K562 (cell line): ENCODE measurements around the gene AP3B1. TPM values are rescaled to one million over a fixed set of nuclear protein-coding genes. Genes with fewer than 3 reads are reported as not detected.

ENCODE experiments used
- ATAC-seq: fragments of 200-7000 bp; cut with Tn5 transposase; 3 replicates; pipeline ENCODE4 v1.9.1; 2020; ENCODE audit warnings: moderate library complexity
- BruUV-seq: library from RNA; stranded (reverse); fragments of 400-500 nt; replicated peaks from 2 replicates; lab custom pipeline; 2021; lab: Mats Ljungman, UMichigan
- CTCF ChIA-PET: fragments of 300-600 bp; formaldehyde crosslinking; extraction: SDS; loops from one replicate; lab custom pipeline; 2021; ENCODE audit warnings: low intra/inter-chr PET ratio; lab: Yijun Ruan, JAX
- POLR2A ChIA-PET: fragments of 300-600, 350-650 bp; sonication (Branson Sonifier 250); formaldehyde crosslinking; extraction: SDS; loops from one replicate; lab custom pipeline; 2021; ENCODE audit warnings: antibody characterized with exemption, inconsistent platforms; lab: Yijun Ruan, JAX
- DNase-seq, 4 experiments: peaks; one replicate each; pipeline versions ENCODE4 v3.0.0 to v3.0.0-alpha.2; 2011 to 2018; ENCODE audit warnings: low spot score in 3 of 4, mixed read lengths in 3 of 4; ENCODE audit errors: extremely low read depth in 1 of 4
- FAIRE-seq: peaks from 2 replicates; lab custom pipeline; 2011; peaks lifted over from hg19 to GRCh38; lab: Jason Lieb, UNC
- H2AFZ ChIP-seq: 2 replicates; pipeline ENCODE4 v1.6.0; 2011; ENCODE audit warnings: low read depth, low read length, control low read depth, inconsistent platforms
- H3K27ac ChIP-seq: fragments of 200-600 bp; 3 replicates; pipeline ENCODE4 v1.8.0; 2011; ENCODE audit warnings: low read depth, mild to moderate bottlenecking, control low read depth, inconsistent platforms, low read length, moderate library complexity, mixed read lengths; ENCODE audit errors: extremely low read depth
- H3K27me3 ChIP-seq, 2 experiments: fragments of 300-600 bp in 1 of 2; 2 replicates in 1 of 2; 3 replicates in 1 of 2; pipeline versions ENCODE4 v1.6.0 to v1.8.0; 2011; ENCODE audit warnings: inconsistent platforms in 2 of 2, low read length in 2 of 2, mild to moderate bottlenecking in 1 of 2, mixed read lengths in 1 of 2, moderate library complexity in 1 of 2; ENCODE audit not compliant: control insufficient read depth in 2 of 2, insufficient read depth in 2 of 2
- H3K36me3 ChIP-seq: fragments of 300-600 bp; 3 replicates; pipeline ENCODE4 v1.8.0; 2011; ENCODE audit warnings: mild to moderate bottlenecking, low read length, inconsistent platforms; ENCODE audit not compliant: control insufficient read depth, insufficient read depth
- H3K4me1 ChIP-seq, 2 experiments: fragments of 200-600 bp in 1 of 2; replicated peaks in 1 of 2; 2 replicates in 1 of 2; 3 replicates in 1 of 2; pipeline versions ENCODE4 v1.5.1 to v1.8.0; 2011; ENCODE audit warnings: inconsistent platforms in 2 of 2, low read length in 2 of 2, mild to moderate bottlenecking in 1 of 2, mixed read lengths in 1 of 2, moderate library complexity in 1 of 2; ENCODE audit not compliant: control insufficient read depth in 2 of 2, insufficient read depth in 2 of 2
- H3K4me2 ChIP-seq: 2 replicates; pipeline ENCODE4 v1.6.1; 2011; ENCODE audit warnings: low read length, control low read depth, inconsistent platforms, mixed read lengths; ENCODE audit not compliant: insufficient read depth
- H3K4me3 ChIP-seq: fragments of 200-600 bp; sonication (generic), shearing (Covaris generic); 2 replicates; pipeline ENCODE4 v1.5.1; 2016; ENCODE audit warnings: control low read depth, inconsistent platforms
- H3K79me2 ChIP-seq: fragments of 200-600 bp; 3 replicates; pipeline ENCODE4 v1.8.0; 2011; ENCODE audit warnings: low read length, inconsistent platforms; ENCODE audit not compliant: control insufficient read depth, insufficient read depth
- H3K9ac ChIP-seq, 2 experiments: 2 replicates each; pipeline versions ENCODE4 v1.6.0 to v1.6.1; 2011; ENCODE audit warnings: low read depth in 2 of 2, low read length in 2 of 2, control low read depth in 1 of 2, inconsistent platforms in 1 of 2, mild to moderate bottlenecking in 1 of 2, mixed read lengths in 1 of 2; ENCODE audit not compliant: insufficient read depth in 1 of 2
- H3K9me1 ChIP-seq: one replicate; pipeline ENCODE4 v1.6.0; 2011; ENCODE audit warnings: inconsistent platforms, mild to moderate bottlenecking, low read length, moderate library complexity; ENCODE audit not compliant: control insufficient read depth, insufficient read depth
- H3K9me3 ChIP-seq: replicated peaks from 2 replicates; pipeline ENCODE4 v1.5.1; 2011; ENCODE audit warnings: low read depth, low read length, inconsistent platforms; ENCODE audit not compliant: control insufficient read depth, insufficient read depth
- H4K20me1 ChIP-seq: replicated peaks from 2 replicates; pipeline ENCODE4 v1.6.1; 2011; ENCODE audit warnings: low read length, inconsistent platforms, mixed read lengths; ENCODE audit not compliant: control insufficient read depth, insufficient read depth
- ADNP ChIP-seq: fragments of 200-800 bp; sonication (Bioruptor generic); IDR thresholded peaks from 2 replicates; pipeline ENCODE4 v1.6.1; 2016; ENCODE audit warnings: missing genetic modification characterization, missing compliant biosample characterization
- BCOR ChIP-seq: fragments of 450-650 bp; IDR thresholded peaks from 2 replicates; pipeline ENCODE4 v1.6.1; 2016
- BRF1 ChIP-seq: IDR thresholded peaks from 3 replicates; pipeline ENCODE4 v1.6.1; 2011; ENCODE audit warnings: borderline replicate concordance, mild to moderate bottlenecking; ENCODE audit not compliant: insufficient read length; ENCODE audit errors: extremely low read depth
- EGR1 ChIP-seq: fragments of 450-650 bp; conservative IDR thresholded peaks from 2 replicates; pipeline ENCODE4 v1.6.1; 2017; ENCODE audit warnings: mild to moderate bottlenecking
- EHMT2 ChIP-seq: fragments of 450-650 bp; IDR thresholded peaks from 2 replicates; pipeline ENCODE4 v1.6.1; 2018; ENCODE audit warnings: antibody characterized with exemption
- GABPB2 ChIP-seq: fragments of 250-450 bp; sonication (Bioruptor Pico); conservative IDR thresholded peaks from 2 replicates; pipeline ENCODE4 v1.5.1; 2021; ENCODE audit warnings: mild to moderate bottlenecking
- GTF2A2 ChIP-seq: IDR thresholded peaks from 2 replicates; pipeline ENCODE4 v1.6.1; 2016; ENCODE audit warnings: mild to moderate bottlenecking, missing genetic modification characterization, missing compliant biosample characterization
- HDAC6 ChIP-seq: IDR thresholded peaks from 2 replicates; pipeline ENCODE4 v1.6.1; 2012; ENCODE audit warnings: low read depth, mild to moderate bottlenecking, control low read depth, inconsistent platforms, low read length, moderate library complexity
- MEF2A ChIP-seq: IDR thresholded peaks from 2 replicates; pipeline ENCODE4 v1.6.1; 2011; ENCODE audit warnings: low read depth, mild to moderate bottlenecking, low read length, moderate library complexity; ENCODE audit not compliant: control insufficient read depth
- NR2C2 ChIP-seq, 2 experiments: fragments of 200-800 bp in 1 of 2; sonication (Bioruptor generic) in 1 of 2; sonication (generic) in 1 of 2; formaldehyde crosslinking in 1 of 2; IDR thresholded peaks; 2 replicates each; pipeline versions ENCODE4 v1.6.1 to v1.8.0; 2016 to 2022; ENCODE audit warnings: mild to moderate bottlenecking in 1 of 2, missing compliant biosample characterization in 1 of 2, missing genetic modification characterization in 1 of 2, missing genetic modification reagents in 1 of 2
- PRMT5 ChIP-seq: sonication (generic); formaldehyde crosslinking; IDR thresholded peaks from 2 replicates; pipeline ENCODE4 v1.5.0; 2020; ENCODE audit warnings: missing genetic modification reagents
- RBBP5 ChIP-seq: fragments of 200-600 bp; sonication (generic); IDR thresholded peaks from 2 replicates; pipeline ENCODE4 v1.6.1; 2012; ENCODE audit warnings: borderline replicate concordance, mild to moderate bottlenecking, low read length, control low read depth, inconsistent platforms; ENCODE audit not compliant: insufficient read depth, poor library complexity, severe bottlenecking
- THRAP3 ChIP-seq: fragments of 450-650 bp; IDR thresholded peaks from 2 replicates; pipeline ENCODE4 v1.6.1; 2016; ENCODE audit warnings: mild to moderate bottlenecking, inconsistent platforms, borderline replicate concordance
- ZNF165 ChIP-seq: fragments of 250-450 bp; sonication (Bioruptor Pico); IDR thresholded peaks from 2 replicates; pipeline ENCODE4 v1.4.0; 2020; ENCODE audit warnings: borderline replicate concordance
- WGBS: fragments of 100-300 bp; shearing (Covaris generic); methylation state at CpG from one replicate; pipeline ENCODE4 v1.1.6; 2016; ENCODE audit warnings: low coverage, mixed read lengths; ENCODE audit not compliant: insufficient coverage; ENCODE audit errors: missing lambda C conversion rate; 5-methylcytosine and 5-hydroxymethylcytosine counted together
- in situ Hi-C: fragments of 300-500 bp; cut with MboI; formaldehyde crosslinking; loops from 4 replicates; pipeline ENCODE4 v1.15.0; 2018; ENCODE audit warnings: inconsistent platforms, mixed read lengths
- intact Hi-C: fragments of 100-400 bp; cut with micrococcal nuclease; formaldehyde crosslinking; loops from 2 replicates; pipeline ENCODE4 v1.14.2; 2022
- polyA plus RNA-seq, 8 experiments: library from polyadenylated mRNA; depleted of rRNA in 4 of 8; stranded (reverse) in 5 of 8; unstranded in 3 of 8; fragments of >200 nt; fragmentation: Nextera tagmentation in 2 of 8; fragmentation: Illumina TruSeq in 1 of 8; extraction: Ambion mirVana in 2 of 8; extraction: Trizol in 1 of 8; gene quantifications; 2 replicates each; pipeline versions ENCODE4 v1.2.1 to v1.2.3, GENCODE V29; 2011 to 2014; ENCODE audit warnings: inconsistent platforms in 1 of 8, missing spikeins in 1 of 8
- total RNA-seq, 7 experiments: library from RNA; depleted of rRNA in 6 of 7; stranded (reverse); fragments of >200 nt in 6 of 7; fragmentation: Illumina TruSeq in 2 of 7; extraction: Trizol in 2 of 7; gene quantifications; 2 replicates each; pipeline versions ENCODE4 v1.2.1 to v1.2.3, GENCODE V29; 2011 to 2021; ENCODE audit warnings: low replicate concordance in 1 of 7
- TF ChIP-seq, protein P1 (sequence below): sonication (generic); formaldehyde crosslinking; IDR thresholded peaks from 2 replicates; pipeline ENCODE4 v1.8.0; 2022; ENCODE audit warnings: mild to moderate bottlenecking, missing genetic modification reagents

The AP3B1 gene
- total and polyA plus RNA-seq, 9 of the 15 experiments (the other 6 are each of a cell fraction or from before 2014, with no cell fraction given): 21.1 to 61.8 (median 42.2) TPM

DNA sequence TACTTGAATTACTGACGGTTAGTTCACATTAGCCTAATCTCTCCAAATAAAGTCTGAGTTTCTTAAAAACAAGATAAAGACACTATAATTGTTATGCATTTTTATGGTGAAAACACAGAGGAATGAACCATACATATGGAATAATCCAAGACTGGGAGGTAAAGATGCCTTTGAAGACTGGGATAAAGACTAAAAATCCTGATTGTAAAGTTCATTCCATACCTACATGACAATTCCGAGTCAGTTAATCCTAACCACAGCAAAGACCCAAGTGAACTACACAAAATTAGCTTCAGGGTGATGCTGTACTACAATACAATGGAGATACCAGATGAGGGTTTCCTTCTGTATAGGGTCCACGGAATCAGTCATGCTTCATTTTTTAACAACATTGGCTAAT is 6.3 kb downstream of the AP3B1 start:
- BruUV-seq: no TSS peak
- ChIA-PET CTCF (no interaction called here), POLR2A (no interaction called here)
- no peak for FAIRE-seq
- H3K9me1 ChIP-seq: no peaks in the 10 kb centered on the region
- no peak for ATAC-seq
- peaks cover 95% of the 10 kb centered on the region for H3K79me2 ChIP-seq
- peaks cover 9% of the 10 kb centered on the region; the same call in 1 of the 3 replicates for H3K36me3 ChIP-seq
- no peaks in the 10 kb centered on the region for H4K20me1 ChIP-seq
- no peaks in the 10 kb centered on the region for H3K9me3 ChIP-seq
- WGBS: 88% methylated on average over 3 of the region's 3 CpGs
- in situ Hi-C loops: no loop called here
- H3K27me3 ChIP-seq: no peaks in the 10 kb centered on the region
- H3K4me1 ChIP-seq: peaks cover 0 to 5% of the 10 kb centered on the region in 2 experiments; a peak in 1 of 5 replicates
- no peak overlapping the region for H3K27ac ChIP-seq
- no peak overlapping the region for H3K4me3 ChIP-seq
- no peak for DNase-seq
- H2AFZ ChIP-seq: no peak overlapping the region
- intact Hi-C loops: no loop called here
- H3K9ac ChIP-seq: no peak overlapping the region
- no peak overlapping the region for H3K4me2 ChIP-seq
- TF ChIP-seq THRAP3 (no peak), BCOR (no peak), PRMT5 (CRISPR knock-in tag) (no peak), EHMT2 (no peak)

DNA sequence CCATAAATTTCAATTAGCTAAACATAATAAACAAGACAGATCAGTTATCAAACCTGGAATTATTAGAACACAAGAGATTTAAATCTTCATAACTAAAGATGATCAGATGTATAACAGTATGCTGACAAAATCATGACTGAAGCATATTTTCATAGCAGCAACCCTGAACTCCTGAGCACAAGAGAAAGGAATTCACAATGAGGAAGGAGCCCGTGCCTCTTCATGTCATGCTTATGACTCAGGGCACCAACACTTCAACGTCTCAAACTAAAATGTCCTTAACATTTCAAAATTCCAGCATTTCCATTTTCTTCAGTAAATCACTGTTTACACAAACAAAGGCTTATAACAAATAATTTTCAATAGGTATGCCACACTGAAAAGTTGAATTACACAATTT is 6.7 kb downstream of the AP3B1 start:
- WGBS: 69% methylated on average over 2 of the region's 2 CpGs
- H3K9me1 ChIP-seq: no peaks in the 10 kb centered on the region
- peaks cover 0 to 3% of the 10 kb centered on the region in 2 experiments; a peak in 1 of 5 replicates for H3K4me1 ChIP-seq
- H3K9me3 ChIP-seq: no peaks in the 10 kb centered on the region
- H3K27ac ChIP-seq: no peak overlapping the region
- no peaks in the 10 kb centered on the region for H3K27me3 ChIP-seq
- in situ Hi-C loops (no loop called here), intact Hi-C loops (no loop called here)
- no peak overlapping the region for H3K9ac ChIP-seq
- ATAC-seq (no peak), DNase-seq (no peak), FAIRE-seq (no peak)
- H3K4me2 ChIP-seq: no peak overlapping the region
- peaks cover 95% of the 10 kb centered on the region for H3K79me2 ChIP-seq
- BruUV-seq: no TSS peak
- ChIA-PET POLR2A (no interaction called here), CTCF (no interaction called here)
- H3K36me3 ChIP-seq: peaks cover 9% of the 10 kb centered on the region; the same call in 1 of the 3 replicates
- no peak overlapping the region for H2AFZ ChIP-seq
- H3K4me3 ChIP-seq: no peak overlapping the region
- no peaks in the 10 kb centered on the region for H4K20me1 ChIP-seq
- TF ChIP-seq ZNF165 (CRISPR knock-in tag) (no peak), BRF1 (no peak), NR2C2 (CRISPR knock-in tag; IDR thresholded peaks at IDR 0.05) (no peak), NR2C2 (tag; IDR thresholded peaks at IDR 0.05) (no peak), MEF2A (no peak), RBBP5 (no peak), HDAC6 (no peak), ADNP (no peak), GABPB2 (CRISPR knock-in tag) (no peak), GTF2A2 (tag) (no peak), EGR1 (no peak)
- TF ChIP-seq, protein P1, sequence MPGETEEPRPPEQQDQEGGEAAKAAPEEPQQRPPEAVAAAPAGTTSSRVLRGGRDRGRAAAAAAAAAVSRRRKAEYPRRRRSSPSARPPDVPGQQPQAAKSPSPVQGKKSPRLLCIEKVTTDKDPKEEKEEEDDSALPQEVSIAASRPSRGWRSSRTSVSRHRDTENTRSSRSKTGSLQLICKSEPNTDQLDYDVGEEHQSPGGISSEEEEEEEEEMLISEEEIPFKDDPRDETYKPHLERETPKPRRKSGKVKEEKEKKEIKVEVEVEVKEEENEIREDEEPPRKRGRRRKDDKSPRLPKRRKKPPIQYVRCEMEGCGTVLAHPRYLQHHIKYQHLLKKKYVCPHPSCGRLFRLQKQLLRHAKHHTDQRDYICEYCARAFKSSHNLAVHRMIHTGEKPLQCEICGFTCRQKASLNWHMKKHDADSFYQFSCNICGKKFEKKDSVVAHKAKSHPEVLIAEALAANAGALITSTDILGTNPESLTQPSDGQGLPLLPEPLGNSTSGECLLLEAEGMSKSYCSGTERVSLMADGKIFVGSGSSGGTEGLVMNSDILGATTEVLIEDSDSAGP (CRISPR knock-in tag): no peak
